HepG2 (cell line): ENCODE results near the gene NDUFAF5. TPM values are rescaled to one million over a fixed set of nuclear protein-coding genes. Genes with fewer than 3 reads are reported as not detected.

Source experiments
- AKNA ChIP-seq: sonication (generic); formaldehyde crosslinking; IDR thresholded peaks from 2 replicates; pipeline ENCODE4 v1.4.0; 2020; ENCODE audit warnings: missing genetic modification reagents, borderline replicate concordance
- ARID4A ChIP-seq: sonication (generic); formaldehyde crosslinking; IDR thresholded peaks from 2 replicates; pipeline ENCODE4 v1.5.0; 2020; ENCODE audit warnings: mild to moderate bottlenecking, missing genetic modification reagents, borderline replicate concordance
- BATF2 ChIP-seq: sonication (generic); formaldehyde crosslinking; IDR thresholded peaks from 2 replicates; pipeline ENCODE4 v1.8.0; 2022; ENCODE audit warnings: mild to moderate bottlenecking, missing genetic modification reagents, moderate library complexity
- CAMTA2 ChIP-seq: sonication (generic); formaldehyde crosslinking; IDR thresholded peaks from 2 replicates; pipeline ENCODE4 v1.4.0; 2020; ENCODE audit warnings: mild to moderate bottlenecking, missing genetic modification reagents, borderline replicate concordance
- GABPA ChIP-seq, 2 experiments: IDR thresholded peaks; 2 replicates each; pipeline ENCODE4 v1.6.1; 2011 to 2016; ENCODE audit warnings: low read depth in 2 of 2, low read length in 1 of 2, missing biosample characterization in 1 of 2, missing genetic modification characterization in 1 of 2
- GATAD1 ChIP-seq: IDR thresholded peaks from 2 replicates; pipeline ENCODE4 v1.6.1; 2016; ENCODE audit warnings: missing genetic modification reagents, missing compliant biosample characterization
- GMEB2 ChIP-seq: IDR thresholded peaks from 2 replicates; pipeline ENCODE4 v1.6.1; 2016; ENCODE audit warnings: missing biosample characterization, missing genetic modification reagents, low read depth
- HMGA1 ChIP-seq: sonication (generic); formaldehyde crosslinking; conservative IDR thresholded peaks from 2 replicates; pipeline ENCODE4 v1.4.0; 2020; ENCODE audit warnings: missing genetic modification reagents
- PPARG ChIP-seq: conservative IDR thresholded peaks from 2 replicates; pipeline ENCODE4 v1.6.1; 2016; ENCODE audit warnings: missing biosample characterization, missing genetic modification reagents
- RAD51 ChIP-seq: fragments of 450-650 bp; IDR thresholded peaks from 2 replicates; pipeline ENCODE4 v1.6.1; 2016; ENCODE audit warnings: borderline replicate concordance
- ZFP90 ChIP-seq: sonication (generic); formaldehyde crosslinking; IDR thresholded peaks from 2 replicates; pipeline ENCODE4 v1.8.0; 2022; ENCODE audit warnings: missing genetic modification reagents, mild to moderate bottlenecking, inconsistent platforms, borderline replicate concordance
- ZNF205 ChIP-seq: IDR thresholded peaks from 2 replicates; pipeline ENCODE4 v1.6.1; 2018; ENCODE audit warnings: missing biosample characterization, missing genetic modification reagents
- ZNF230 ChIP-seq: sonication (generic); formaldehyde crosslinking; IDR thresholded peaks from 2 replicates; pipeline ENCODE4 v1.4.0; 2020; ENCODE audit warnings: mild to moderate bottlenecking, missing genetic modification reagents
- ZNF292 ChIP-seq: sonication (generic); formaldehyde crosslinking; IDR thresholded peaks from 2 replicates; pipeline ENCODE4 v1.8.1; 2022; ENCODE audit warnings: mild to moderate bottlenecking, low read depth, missing genetic modification reagents, borderline replicate concordance
- ZNF337 ChIP-seq: sonication (generic); formaldehyde crosslinking; IDR thresholded peaks from 2 replicates; pipeline ENCODE4 v1.5.1; 2020; ENCODE audit warnings: missing genetic modification reagents, low read depth, mild to moderate bottlenecking, borderline replicate concordance
- ZNF674 ChIP-seq: sonication (generic); formaldehyde crosslinking; IDR thresholded peaks from 2 replicates; pipeline ENCODE4 v1.5.0; 2020; ENCODE audit warnings: low read depth, mild to moderate bottlenecking, missing genetic modification reagents
- ZNF773 ChIP-seq: sonication (generic); formaldehyde crosslinking; IDR thresholded peaks from 2 replicates; pipeline ENCODE4 v1.4.0; 2020; ENCODE audit warnings: missing genetic modification reagents, borderline replicate concordance
- ZNF782 ChIP-seq: sonication (generic); formaldehyde crosslinking; IDR thresholded peaks from 2 replicates; pipeline ENCODE4 v1.4.0; 2020; ENCODE audit warnings: missing genetic modification reagents, mild to moderate bottlenecking, borderline replicate concordance
- ZNF790 ChIP-seq: sonication (generic); formaldehyde crosslinking; IDR thresholded peaks from 2 replicates; pipeline ENCODE4 v1.8.0; 2022; ENCODE audit warnings: missing genetic modification reagents, mild to moderate bottlenecking, borderline replicate concordance
- polyA plus RNA-seq, 8 experiments: library from polyadenylated mRNA; depleted of rRNA in 3 of 8; stranded (reverse) in 7 of 8; unstranded in 1 of 8; fragments of >200 nt; fragmentation: Illumina TruSeq in 4 of 8; extraction: Trizol in 4 of 8; gene quantifications; 2 replicates each; pipeline versions ENCODE4 v1.2.1 to v1.2.3, GENCODE V29; 2011 to 2016; ENCODE audit warnings: low read depth in 4 of 8, missing spikeins in 1 of 8, mixed read lengths in 1 of 8; ENCODE audit not compliant: insufficient read depth in 1 of 8
- total RNA-seq, 5 experiments: library from RNA; depleted of rRNA; stranded (reverse); fragments of >200 nt; fragmentation: Illumina TruSeq; extraction: Trizol; gene quantifications; 2 replicates each; pipeline ENCODE4 v1.2.3, GENCODE V29; 2016; ENCODE audit warnings: low read depth in 1 of 5

NDUFAF5 gene
- total and polyA plus RNA-seq, 2 of the 13 experiments (the other 11 are each of a cell fraction or from before 2014, with no cell fraction given): 23.1 to 66.7 TPM

GRCh38 chr20:13800728-13801134 is 15.9 kb downstream of the NDUFAF5 start (continued):
- TF ChIP-seq ZFP90 (CRISPR knock-in tag) (no peak), GABPA (IDR thresholded peaks at IDR 0.05; ENCODE audit: low read depth, low read length) (no peak), GABPA (CRISPR knock-in tag; IDR thresholded peaks at IDR 0.05; ENCODE audit: low read depth) (no peak), AKNA (CRISPR knock-in tag) (no peak), ZNF674 (CRISPR knock-in tag) (no peak), ZNF205 (no peak; the same call in 1 of the 2 replicates), RAD51 (no peak), GATAD1 (no peak), ZNF773 (CRISPR knock-in tag) (no peak), GMEB2 (no peak), ARID4A (CRISPR knock-in tag) (peak; percentile 67), ZNF790 (CRISPR knock-in tag) (no peak), ZNF782 (CRISPR knock-in tag) (no peak), ZNF230 (CRISPR knock-in tag) (no peak), CAMTA2 (CRISPR knock-in tag) (no peak), HMGA1 (CRISPR knock-in tag) (no peak), ZNF337 (CRISPR knock-in tag) (no peak), ZNF292 (CRISPR knock-in tag) (peak; percentile 98; the same call in 1 of the 2 replicates), PPARG (CRISPR knock-in tag) (peak; percentile 96), BATF2 (no peak)
